HG02870 (cell line): ENCODE measurements around the gene MRPL1.
"Not testable (repeated sequence)": the region's sequence is repeated elsewhere in the genome, so short reads cannot be mapped to it uniquely, and the experiment has no call there.

Experiments used
- ATAC-seq: cut with Tn5 transposase; IDR thresholded peaks from one replicate; pipeline ENCODE4 v1.9.1; 2021; ENCODE audit warnings: mild to moderate bottlenecking, moderate library complexity; ENCODE audit not compliant: unreplicated experiment

MRPL1 gene

DNA sequence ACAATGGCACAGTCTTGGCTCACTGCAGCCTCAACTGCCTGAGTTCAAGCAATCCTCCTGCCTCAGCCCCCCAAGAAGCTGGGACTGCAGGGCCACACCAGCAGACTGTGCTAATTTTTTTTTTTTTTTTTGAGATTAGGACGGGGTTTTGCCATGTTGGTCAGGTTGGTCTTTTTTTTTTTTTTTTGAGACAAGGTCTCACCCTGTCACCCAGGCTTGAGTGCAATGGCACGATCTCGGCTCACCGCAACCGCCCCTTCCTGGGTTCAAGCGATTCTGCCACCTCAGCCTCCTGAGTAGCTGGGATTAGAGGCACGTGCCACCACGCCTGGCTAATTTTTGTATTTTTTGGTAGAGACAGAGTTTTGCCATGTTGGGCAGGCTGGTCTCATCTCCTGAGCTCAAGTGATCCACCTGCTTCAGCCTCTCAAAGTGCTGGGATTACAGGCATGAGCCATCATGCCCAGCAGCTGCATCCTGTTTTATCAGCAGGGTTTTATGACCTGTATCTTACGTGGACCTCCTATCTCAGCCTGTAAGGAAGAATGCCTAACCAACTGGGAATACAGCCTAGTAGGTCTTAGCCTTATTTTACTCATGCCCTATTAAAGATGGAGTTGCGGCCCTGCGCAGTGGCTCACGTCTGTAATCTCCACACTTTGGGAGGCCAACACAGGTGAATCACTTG, 13.2 kb upstream of the MRPL1 start:
- no peak for ATAC-seq

DNA sequence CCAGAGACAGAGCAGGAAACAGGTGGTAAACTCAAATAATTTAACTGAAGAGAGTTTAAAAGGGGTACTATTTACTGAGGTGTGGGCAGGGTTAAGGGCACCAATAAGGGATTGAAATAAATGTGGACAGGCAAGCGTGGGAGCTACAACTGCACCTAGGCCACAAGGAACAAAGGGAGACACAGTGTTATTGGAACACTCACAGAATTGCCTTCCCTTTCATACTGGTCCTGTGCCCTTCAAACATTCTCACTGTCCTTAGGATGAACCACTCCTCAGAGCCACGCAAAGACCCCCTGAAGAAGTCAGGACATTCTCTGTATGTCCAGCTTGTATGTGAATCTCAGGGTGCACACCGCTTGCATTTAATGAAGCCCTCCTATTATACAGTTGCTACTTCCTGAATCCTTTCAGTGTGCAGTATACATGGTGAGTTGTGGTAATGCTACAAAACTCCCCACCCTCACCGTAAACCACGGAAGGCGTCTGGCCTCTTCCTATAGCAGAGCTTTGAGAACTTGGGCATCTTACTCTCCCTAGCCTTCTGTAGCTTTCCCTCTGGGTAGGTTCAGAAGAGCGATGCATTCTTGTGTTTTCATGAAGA, 9.6 kb upstream of the MRPL1 start:
- peak; percentile 98 for ATAC-seq

DNA sequence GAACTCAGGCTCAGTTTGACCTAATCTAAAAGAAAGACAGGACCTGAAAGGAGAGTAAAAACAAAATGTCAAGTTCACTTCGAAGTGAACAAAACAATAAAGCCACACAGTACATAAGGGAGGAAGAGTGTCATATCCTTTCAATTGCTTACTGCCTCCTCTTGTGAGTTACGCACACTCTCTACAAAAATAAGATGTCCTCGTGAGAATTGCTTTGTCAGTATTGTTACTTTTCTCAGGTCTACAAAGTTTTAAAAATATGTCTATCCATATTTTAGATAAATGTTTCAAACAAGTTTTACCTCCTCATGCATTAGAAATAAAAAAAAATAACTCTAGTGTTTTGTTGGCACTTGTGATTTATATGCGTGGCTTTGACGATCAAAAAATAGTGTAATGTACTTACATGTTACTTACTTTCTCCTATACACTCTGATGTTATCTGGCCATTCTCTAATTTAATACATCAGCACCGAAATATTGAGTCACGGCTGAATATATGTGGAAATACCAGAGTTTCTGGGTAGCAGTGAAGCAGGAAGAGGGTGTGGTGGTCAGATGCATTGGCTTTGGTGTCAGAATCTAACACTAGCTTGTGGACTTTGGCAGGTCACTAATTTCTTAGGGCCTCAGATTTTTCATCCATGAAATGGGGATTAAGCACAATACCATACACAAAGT, 8.1 kb upstream of the MRPL1 start:
- ATAC-seq, result no peak

DNA sequence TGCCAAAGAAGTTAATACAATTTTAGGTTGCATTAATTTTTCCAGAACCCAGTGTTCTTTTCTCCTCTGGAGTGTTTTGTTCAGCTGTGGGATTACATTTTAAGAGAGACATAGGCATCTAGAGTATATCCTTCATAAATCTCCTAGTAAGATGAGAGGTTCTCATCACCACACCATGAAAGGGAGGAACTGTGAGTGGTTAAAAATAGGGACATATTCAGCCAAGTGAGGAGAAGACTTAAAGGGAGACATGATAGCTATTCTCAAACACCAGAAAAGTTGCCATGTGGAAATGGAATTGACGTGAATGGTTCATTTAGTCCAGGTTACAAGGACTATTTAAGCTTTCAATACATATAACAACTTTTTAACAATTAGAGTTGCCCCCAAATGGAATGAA, 6.5 kb upstream of the MRPL1 start:
- no peak for ATAC-seq

DNA sequence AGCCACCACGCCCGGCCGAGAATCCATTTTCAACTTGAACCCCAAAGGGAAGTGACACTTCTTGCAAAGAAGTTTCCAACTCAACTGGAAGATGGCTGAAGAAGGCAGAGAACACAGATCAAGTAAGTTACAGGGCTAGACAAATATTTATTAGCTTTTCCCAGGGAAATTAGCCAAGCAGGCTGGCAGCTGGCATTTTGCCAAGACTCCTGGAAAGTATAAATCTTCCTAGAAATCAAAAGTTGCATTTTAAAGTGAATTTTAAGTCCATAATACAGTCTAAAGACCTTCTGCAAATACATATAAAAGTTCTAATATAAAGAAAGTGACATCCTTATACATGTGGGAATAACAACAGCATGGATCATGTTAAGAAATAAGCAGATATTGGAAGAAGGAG, 3.4 kb upstream of the MRPL1 start:
- ATAC-seq, result no peak

DNA sequence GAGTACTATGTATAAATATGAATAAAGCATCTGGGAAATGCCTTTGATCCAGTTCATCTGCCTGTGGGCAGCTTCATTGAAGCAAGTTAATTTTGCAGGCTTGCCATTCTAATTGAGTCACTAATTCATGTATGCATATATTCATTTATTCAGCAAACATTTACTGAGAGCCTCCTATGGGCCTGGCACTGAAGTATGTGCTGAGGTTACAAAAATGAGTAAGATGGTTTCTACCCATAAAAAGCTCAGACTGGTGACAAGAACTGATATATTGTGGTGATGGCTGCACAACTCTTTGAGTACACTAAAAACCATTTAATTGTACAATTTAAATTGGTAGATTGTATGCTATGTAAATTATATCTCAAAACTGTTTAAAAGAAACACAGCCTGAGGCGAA, 1.1 kb upstream of the MRPL1 start:
- peak; percentile 29 for ATAC-seq

DNA sequence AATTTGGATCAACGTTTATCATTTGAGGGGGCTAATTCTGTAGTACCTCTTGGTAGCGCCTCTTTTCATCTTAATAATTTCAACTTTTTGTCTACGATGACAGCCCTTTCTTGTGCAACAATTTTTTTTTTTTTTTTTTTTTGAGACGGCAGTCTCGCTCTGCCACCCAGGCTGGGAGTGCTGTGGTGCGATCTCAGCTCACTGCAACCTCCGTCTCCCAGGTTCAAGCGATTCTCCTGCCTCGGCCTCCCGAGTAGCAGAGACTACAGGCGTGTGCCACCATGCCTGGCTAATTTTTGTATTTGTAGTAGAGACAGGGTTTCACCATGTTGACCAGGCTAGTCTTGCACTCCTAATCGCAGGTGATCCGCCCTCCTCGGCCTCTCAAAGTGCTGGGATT, 711 bp downstream of the MRPL1 start:
- ATAC-seq, result not testable (repeated sequence)

DNA sequence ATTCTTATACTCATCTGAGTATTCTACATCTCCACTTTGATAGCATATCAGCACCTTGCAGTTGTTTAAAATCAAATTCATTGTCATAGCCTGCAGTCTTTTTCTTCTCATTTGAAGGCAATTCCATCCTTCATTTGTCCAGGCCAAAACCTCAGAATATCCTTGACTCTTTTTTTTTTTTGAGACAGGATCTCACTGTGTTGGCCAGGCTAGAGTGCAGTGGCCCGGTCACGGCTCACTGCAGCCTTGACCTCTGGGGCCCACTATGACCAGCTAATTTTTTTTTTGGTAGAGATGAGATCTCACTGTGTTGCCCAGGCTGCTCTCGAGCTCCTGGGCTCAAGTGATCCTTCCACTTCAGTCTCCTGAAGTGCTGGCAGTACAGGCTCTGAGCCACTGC, 2.6 kb downstream of the MRPL1 start:
- no peak for ATAC-seq

DNA sequence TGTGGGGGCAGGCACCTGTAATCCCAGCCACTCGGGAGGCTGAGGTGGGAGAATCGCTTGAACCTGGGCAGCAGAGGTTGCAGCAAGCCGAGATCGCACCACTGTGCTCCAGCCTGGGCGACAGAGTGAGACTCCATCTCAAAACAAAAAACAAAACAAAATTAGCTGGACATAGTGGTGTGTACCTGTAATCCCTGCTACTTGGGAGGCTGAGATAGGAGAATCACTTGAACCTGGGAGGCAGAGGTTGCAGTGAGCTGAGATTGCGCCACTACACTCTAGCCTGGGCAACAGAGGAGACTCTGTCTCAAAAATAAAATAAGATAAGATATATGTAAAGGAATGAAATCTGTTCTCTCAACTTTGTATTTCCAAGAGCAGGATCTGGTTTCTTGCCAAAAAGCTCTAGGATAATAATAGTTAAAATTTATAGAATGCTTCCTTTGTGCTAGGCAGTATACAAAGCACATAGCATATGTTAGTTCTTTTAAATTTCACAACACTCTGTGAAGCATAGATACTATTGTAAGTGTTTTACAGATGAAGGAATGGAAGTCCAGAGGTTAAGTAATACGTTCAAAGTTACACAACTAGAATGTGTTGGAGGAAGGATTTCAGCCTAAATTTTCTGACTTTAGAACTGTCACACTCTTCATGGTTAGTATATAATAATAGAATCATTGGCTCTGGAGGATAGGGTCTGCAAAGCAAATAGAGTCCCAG, 10.3 kb downstream of the MRPL1 start:
- ATAC-seq, result no peak

DNA sequence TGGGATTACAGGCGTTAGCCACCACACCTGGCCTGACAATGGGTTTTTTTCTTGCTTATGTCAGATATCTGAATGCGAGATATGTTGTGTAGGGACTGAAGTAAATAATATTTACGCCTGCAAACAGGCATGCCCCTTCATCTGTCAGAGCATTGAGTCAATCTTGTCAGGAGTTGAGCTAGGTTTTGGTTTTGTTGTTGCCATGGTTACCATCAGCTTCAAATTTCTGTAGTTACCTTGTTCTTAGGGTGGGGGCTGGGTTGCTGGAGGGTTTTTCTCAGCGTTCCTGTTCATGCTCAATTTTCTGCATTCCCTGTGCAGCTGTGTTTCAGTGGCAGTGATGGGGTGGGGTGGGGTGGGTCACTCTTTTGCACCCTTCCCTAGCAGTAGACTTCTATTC, 14.5 kb downstream of the MRPL1 start:
- no peak for ATAC-seq

DNA sequence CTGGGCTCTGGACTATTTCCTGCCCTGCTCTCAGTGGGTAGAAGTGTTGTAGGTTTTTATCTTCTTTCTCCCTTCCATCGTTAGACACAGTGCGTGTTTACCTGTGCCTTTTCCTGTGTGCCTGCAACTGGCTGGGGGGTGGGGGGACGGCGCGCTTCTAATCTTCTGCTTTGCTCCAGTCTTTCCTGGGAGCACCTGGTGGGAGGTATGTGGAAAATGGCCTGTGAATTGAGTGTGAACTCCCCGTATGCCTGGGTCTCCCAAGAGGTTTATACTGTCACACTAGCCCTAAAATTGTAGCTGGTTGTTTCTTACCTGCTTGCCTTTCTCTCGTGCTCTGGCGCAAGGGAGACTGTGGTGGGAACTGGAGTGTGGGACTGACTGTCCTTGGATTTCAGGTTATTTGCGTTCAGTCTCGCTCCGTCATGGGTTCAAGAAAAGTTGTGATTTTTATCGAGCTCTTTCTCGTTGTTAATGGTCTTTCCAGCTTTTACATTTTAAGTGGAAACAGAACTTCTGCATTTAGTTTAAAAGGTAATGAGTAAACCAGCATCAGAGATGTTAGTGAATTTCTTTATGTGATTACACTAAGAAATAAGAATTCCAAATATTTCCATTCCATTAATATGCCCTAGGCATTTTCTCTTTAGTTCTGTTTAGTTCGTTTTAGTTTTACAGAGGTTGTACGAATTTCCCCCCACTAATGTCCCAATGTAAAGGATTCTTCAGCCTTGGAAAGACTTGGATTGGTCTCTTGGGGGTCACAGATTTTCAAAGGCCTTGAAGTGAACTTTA, 15.3 kb downstream of the MRPL1 start:
- ATAC-seq, result no peak

DNA sequence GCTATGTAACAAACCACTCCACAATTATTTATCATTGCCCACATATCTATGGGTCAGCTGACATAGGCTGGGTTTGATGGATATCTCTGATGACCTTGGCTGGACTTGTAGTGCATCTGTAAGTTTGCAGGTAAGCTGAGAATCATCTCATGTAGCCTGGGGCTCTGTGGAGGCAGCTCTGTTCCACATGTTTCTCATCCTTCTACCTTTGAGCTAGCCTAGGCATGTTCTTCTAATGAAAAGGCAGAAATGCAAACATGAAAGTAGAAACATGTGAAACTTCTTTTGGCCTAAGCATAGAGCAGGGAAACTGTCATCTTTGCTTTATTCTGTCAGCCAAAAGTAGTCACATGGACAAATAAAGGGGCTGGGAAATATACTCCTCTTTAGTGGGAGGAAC, 18.2 kb downstream of the MRPL1 start:
- peak; percentile 77 for ATAC-seq

DNA sequence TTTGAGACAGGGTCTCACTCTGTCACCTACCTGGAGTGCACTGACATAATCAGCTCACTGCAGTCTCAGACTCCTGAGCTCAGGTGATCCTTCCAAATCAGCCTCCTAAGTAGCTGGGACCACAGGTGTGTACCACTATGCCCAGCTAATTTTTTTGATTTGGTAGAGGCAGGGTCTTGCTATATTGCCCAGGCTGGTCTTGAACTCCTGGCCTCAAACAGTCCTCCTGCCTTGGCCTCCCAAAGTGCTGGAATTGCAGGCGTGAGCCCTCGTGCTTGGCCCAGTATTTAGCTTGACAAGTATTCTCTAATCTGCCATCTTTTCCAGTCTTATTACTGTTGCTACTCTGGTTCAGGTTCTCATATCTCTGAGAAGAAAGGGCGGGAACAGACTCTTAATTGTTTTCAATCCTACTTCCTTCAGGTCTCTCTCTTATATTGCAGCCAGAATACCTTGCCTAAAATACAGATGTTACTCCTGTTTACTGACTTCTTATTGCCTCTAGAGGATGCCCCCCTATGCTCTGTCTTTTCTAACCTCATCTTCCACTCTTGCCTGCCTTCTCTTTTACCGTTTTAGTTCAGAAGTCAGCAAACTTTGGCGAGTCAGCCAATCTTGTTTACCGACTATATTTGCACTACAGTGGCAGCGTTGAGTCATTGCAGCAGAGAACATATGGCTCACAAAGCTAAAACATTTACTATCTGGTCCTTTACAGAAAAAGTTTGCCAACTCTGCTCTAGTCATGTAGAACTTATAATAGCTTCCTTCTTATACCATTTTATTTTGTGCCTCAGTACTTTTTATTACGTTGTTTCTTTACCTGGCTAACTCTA, 19.0 kb downstream of the MRPL1 start:
- no peak for ATAC-seq

DNA sequence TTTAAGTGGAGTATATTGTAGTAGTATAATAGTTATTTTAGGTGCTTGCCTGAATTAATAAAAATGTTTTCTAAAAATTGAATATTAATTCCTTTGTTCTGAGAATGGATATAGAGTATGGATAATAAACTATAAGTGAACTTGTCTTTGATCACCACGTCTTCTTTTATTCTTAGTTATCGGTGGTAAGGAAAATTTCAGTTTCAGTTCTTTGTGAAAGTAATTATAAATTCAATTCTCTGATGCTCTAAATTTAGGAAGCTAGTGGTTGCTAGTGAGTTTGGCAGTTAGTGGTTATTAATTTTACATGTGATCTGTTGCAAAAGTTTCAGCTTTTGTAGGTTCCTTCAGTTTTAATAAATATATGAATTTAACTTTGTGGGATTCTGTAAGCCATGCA, 30.8 kb downstream of the MRPL1 start:
- ATAC-seq, result peak; percentile 66

DNA sequence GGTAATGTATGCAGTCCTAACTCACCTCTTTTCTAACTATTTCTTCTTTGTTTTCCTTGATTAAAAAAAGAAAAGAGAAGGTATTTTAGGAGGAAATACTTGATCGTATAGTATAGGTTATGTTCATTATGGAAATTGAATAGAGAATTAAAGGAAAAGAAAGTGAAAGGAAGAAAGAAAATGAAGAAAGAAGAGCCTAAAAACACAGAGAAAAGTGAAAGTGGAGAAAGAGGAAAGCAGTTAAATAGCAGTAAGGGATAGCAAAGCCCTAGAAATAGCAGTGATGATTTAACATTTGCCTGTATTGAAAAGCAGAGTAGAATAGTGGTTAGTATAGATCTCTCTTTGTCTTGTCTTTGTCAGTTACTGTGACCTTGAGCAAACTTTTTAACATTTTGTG, 37.0 kb downstream of the MRPL1 start:
- no peak for ATAC-seq

DNA sequence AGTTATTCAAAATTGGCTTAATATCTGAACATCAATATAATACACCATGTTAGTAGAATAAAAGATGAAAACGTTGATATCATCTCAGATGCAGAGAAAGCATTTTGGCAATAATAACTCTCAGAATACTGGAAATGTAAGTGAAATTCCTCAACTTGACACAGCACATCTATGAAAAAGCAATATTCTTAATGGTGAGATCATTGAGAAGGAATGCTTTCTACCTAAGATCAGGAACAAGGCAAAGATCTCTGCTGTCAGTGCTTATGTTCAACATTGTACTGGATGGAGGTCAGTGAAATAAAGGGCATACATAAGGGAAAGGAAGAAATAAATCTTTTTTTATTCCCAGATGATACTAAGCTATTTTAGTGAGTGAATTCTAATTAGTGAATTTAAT, 40.6 kb downstream of the MRPL1 start:
- no peak for ATAC-seq

DNA sequence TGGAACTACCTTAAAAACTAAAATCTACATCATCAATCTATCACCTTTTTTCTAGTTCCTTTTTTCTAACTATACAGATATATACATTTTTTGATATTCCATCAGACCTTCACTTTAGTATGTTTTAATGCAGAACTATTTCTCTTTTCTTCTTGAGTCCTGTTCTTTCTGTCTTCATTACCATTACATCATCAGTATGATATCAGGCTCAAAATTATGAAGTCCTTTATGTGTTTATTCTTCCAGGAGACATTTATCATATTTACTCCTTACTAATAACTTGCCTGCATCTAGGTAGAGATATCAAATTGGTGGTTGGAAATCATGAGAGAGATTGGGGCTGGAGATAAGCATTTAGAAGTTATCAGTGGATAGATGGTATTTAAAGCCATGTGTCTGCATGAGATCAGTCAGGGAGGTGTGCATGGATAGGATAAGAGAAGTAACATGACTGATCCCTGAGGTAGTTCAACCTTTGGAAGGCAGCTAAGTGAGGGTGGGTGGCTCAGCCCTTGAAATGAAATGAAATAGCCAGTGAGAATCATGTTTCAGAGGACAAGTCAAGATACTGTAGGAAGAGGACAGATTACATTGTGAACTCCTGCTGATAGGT, 43.1 kb downstream of the MRPL1 start:
- no peak for ATAC-seq

DNA sequence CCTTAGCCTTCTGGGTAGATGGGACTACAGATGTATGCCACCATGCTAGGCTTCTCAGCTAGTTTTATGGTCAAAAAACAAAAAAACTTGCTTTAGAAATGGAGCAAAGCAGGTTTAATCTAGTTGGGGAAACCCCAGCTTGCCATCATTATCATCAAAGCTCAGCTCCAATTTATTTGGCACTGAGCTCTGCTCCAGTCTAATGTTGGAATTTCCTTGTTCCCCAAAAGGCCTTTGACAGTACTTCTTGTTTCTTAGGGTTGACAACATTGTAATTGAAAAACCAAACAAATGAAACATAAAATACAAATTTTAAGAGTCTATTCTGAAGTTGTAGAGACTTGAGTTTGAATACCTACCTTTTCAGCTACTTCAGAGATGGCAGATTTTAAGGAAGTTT, 48.0 kb downstream of the MRPL1 start:
- no peak for ATAC-seq

DNA sequence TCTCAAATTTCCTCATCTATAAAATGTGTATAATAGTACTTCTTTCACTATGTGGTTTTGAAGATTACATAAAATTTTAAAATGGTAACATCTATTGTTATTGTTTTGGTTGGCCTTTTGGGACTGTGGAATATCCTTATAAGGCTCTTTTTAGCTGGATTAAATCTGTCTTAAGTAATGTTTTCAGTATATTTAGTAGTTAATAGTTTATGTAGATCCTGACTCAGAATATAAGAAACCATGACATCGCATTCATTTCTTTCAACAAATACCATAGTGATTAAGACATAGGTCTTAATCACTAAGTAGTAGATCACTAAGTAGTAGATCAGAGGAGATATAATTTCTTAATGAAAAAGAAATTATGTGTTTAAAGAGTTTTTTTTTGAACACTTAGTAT, 48.5 kb downstream of the MRPL1 start:
- ATAC-seq, result no peak
